H4 (cell line): Measurements from ENCODE around the gene SLC28A1. TPM values are rescaled to one million over a fixed set of nuclear protein-coding genes. Genes with fewer than 3 reads are reported as not detected.

Experiments
- total RNA-seq: library from RNA; depleted of rRNA; stranded (reverse); fragments of >200 nt; shearing (Covaris generic); gene quantifications from 2 replicates; pipeline ENCODE4 v1.2.3, GENCODE V29; 2014; rRNA removed

SLC28A1 gene
- total RNA-seq, 1 experiment from 2014 or later, result 0.08 TPM

Other genes starting within 250 kb of the SLC28A1 start
- gene WDR73, start 230.4 kb upstream of the SLC28A1 start, total RNA-seq, result 17.9 and 27.1 TPM in 2 replicates
- 11.3 and 28.5 TPM in 2 replicates for gene NMB, start 226.5 kb upstream of the SLC28A1 start, total RNA-seq
- 186 and 244 TPM in 2 replicates for gene SEC11A, start 168.5 kb upstream of the SLC28A1 start, total RNA-seq
- gene ZNF592, start 136.1 kb upstream of the SLC28A1 start, total RNA-seq, result 3.9 and 6.1 TPM in 2 replicates
- 0.15 and 0.39 TPM in 2 replicates for gene ALPK3, start 67.3 kb upstream of the SLC28A1 start, total RNA-seq
- 16.4 and 21.5 TPM in 2 replicates for gene PDE8A, start 97.2 kb downstream of the SLC28A1 start, total RNA-seq